GM18517 (cell line): ENCODE data around the gene GSN.

Source experiments
- ATAC-seq: cut with Tn5 transposase; IDR thresholded peaks from one replicate; pipeline ENCODE4 v1.9.1; 2021; ENCODE audit warnings: mild to moderate bottlenecking, moderate library complexity; ENCODE audit not compliant: unreplicated experiment

The GSN gene

GRCh38 chr9:121348221-121348620 lies 80.3 kb downstream of the GSN start:
- ATAC-seq, result no peak

- no peak for ATAC-seq
Measured at GRCh38 chr9:121349009-121349408, 81.0 kb downstream of the GSN start.

DNA sequence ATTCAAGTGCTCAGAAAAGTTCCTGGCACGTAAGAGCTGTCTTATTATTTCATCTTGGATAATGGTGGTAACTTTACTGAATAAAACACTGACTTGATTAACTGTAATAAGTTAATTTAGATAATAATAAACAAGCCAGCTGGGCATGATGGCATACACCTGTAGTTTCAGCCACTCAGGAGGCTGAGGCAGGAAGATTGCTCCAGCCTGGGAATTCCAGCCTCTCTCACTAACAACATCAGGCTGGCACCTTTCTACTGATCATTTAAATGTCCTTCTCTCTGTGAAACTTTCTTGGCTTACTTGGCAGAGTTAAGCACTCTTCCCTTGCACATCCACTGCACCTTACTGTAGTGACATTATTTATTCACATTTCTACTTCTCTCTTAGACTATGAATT lies 82.1 kb downstream of the GSN start:
- no peak for ATAC-seq

GRCh38 chr9:121350993-121351561 lies 83.1 kb downstream of the GSN start:
- no peak for ATAC-seq

DNA sequence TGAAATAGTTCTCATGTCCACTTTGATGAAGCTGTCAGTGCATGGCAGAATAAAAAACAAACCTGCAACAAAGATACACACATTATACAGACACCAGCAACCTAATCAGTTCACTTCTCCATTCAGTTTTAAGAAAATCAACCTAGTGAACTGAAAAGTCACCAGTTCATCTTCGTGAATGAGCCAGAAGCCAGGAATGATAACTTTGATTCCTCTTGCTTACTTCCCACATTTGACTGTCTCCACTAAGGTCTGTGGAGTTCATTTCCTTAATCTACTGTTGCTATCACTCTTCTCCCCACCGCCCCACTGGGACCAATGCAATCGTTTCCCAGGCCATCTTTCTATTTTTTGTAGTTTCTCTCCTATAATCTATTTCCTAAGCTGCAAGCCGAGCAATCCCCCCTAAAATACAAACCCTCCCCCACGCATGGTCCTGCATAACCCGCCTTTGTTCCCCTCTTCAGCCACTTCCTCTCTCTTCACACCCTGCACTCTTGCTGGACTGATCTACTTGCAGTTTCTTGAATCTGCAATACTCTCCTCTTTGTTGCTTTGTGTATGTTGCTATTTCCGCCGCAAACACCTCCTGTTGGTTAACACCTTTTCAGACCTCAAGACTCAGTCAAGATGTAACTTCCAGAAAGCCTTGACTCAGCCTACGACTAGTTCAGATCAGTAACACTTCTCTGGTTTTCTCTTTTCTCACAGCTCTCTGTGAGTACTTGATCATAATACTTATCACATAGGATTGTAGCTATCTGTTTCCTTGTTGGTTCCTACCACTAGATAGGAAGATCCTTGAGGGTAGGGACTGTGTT lies 85.5 kb downstream of the GSN start:
- ATAC-seq, result peak; percentile 98

DNA sequence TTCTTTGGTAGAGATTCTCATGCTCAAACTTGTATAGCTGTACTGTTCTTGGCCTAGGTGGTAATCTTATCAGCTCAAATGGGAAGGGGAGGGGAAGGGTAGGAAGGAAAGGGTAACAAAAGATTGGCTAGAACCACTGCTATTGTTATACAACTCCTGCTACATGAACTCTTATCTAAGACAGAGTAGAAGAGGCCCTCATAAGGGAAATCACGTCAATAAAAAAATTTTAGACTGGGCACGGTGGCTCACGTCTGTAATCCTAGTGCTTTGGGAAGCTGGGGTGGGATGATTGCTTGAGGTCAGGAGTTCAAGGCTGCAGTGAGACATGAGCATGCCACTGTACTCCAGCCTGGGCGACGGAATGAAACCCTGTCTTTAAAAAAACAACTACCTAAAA lies 86.2 kb downstream of the GSN start:
- ATAC-seq, result no peak

GRCh38 chr9:121354762-121355161 lies 86.8 kb downstream of the GSN start:
- ATAC-seq, result no peak

DNA sequence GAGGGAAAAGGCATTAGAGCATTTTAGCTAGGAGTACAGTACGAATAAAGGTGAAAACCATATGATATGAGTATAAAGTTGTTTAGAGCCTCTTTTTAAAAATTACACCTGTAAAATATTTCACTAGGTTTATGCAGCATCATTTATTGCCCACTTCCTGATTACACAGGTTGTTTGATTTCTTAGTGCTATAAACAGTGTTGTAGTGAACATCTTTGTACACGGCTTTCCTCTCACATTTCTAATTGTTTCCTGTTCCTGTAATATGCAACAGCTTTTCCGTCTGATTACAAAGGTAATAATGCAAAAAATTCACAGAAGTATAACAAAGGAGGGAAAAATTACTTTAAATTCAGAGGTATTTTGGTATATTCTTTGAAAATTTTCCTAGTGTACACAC lies 89.0 kb downstream of the GSN start:
- ATAC-seq, result no peak

GRCh38 chr9:121358751-121359150 lies 90.8 kb downstream of the GSN start:
- no peak for ATAC-seq

DNA sequence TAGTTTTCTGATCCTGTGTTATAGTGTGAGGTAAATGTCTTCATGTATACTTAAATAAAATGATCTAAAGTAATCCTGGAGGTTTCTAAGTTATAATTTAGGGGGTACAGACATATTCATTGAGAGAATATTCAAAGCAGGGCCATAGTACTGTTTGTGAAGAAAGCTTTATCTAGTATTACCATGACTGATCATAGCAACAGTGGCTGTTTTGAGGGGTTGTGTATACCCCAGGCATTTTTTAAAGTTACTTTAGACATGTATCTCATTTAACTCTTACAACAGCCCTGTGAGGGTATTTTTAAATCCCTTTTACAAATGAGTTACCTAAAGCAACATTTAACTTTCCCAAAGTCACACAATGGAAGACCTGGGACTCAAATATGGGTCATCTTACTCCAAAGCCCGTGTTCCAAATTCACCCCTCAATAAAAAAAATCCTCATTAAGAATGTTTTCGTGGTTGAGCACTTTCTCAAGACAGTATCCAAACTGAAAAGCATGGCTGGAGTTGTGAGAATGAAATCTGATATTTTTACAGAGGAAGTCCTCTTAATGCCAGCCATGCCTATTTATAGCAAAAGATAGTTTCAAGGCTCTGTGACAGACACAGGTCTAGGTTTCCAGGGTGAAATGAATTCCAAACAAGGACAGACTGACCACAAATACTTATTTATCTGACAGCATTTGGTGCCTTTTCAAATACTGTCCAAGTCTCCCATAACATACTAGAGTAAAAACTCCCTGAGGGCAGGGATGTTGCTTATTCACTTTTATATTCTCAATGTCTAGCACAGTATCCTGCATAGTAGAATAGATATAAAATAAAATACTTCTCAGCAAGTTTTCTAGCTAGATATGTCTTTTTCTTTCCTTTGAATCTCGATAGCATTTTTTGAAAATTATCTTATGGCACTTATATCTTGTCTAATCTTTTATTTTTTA lies 91.7 kb downstream of the GSN start:
- ATAC-seq, result no peak

- ATAC-seq, result no peak
Measured at GRCh38 chr9:121360601-121361374, 92.8 kb downstream of the GSN start.

GRCh38 chr9:121362813-121363621 lies 95.1 kb downstream of the GSN start:
- no peak for ATAC-seq

DNA sequence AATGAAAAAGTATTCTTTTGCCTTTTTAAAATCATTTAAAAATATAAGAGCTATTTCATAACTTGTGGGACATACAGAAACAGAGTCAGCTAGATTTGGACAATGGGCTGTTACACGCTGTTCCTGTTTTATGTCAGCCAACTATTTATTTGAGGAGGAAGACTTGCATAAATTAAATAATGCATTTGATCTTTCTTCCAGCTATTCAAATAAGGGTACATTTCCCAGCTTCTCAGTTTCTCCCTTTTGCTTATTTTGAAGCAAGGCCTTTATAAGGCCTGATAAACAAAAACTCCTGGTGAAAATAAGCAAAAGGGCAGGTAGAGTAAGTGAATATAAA lies 95.6 kb downstream of the GSN start:
- ATAC-seq, result no peak

DNA sequence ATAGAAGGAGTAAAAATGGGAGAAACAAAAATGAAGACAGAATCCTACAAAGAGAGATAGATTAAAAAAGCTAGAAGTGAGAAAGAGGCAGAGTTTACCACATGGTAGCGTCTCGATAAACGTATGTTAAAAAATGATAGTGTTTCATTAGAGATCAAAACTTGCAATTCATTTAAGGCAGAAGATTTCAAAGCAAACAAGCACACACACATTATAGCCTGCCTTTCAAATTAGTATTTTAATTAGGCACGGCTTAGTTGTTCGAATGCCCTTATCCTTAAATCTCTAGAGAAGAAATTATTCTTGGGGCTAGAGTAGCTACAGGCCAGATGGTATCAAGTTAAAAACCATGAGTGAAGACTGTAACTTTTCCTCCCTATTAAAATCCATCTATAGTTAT lies 96.1 kb downstream of the GSN start:
- no peak for ATAC-seq

DNA sequence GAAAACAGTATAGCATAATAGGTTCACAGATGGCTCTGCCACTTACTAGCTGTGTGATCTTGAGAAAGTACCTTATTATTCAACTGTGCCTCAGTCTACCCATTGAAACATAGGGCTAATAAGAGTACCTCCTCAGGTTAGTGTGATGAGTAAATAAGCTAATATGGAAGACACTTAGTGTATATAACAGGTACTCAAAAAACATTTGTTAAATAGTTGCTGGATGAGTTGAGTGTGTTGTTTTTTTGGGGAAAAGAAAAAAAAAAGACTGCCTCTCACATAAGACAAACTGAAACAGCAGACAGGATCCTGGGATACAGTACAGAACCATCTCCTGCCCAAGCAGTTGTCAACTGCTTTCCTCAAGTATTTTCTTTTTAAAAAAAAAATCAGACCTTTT lies 96.9 kb downstream of the GSN start:
- no peak for ATAC-seq

DNA sequence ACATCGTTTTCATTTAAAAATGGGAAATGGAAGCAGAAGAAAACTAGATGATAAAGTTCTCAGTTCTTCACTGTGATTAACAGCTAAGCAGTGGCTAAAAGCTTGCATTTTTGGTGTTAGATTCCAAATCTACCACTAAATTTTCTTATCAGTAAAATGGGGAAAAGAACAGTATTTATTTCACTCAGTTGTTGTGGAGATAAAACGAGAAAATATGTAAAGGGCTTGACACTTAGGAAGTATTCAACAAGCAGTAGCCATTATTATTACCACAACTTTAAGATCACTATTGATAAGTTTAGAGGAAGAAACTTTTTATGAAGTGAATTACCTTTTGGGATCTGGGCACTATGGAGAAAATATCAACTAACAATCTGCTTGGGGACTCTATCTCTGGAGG lies 97.6 kb downstream of the GSN start:
- no peak for ATAC-seq

GRCh38 chr9:121366611-121367192 lies 98.7 kb downstream of the GSN start:
- ATAC-seq, result no peak

DNA sequence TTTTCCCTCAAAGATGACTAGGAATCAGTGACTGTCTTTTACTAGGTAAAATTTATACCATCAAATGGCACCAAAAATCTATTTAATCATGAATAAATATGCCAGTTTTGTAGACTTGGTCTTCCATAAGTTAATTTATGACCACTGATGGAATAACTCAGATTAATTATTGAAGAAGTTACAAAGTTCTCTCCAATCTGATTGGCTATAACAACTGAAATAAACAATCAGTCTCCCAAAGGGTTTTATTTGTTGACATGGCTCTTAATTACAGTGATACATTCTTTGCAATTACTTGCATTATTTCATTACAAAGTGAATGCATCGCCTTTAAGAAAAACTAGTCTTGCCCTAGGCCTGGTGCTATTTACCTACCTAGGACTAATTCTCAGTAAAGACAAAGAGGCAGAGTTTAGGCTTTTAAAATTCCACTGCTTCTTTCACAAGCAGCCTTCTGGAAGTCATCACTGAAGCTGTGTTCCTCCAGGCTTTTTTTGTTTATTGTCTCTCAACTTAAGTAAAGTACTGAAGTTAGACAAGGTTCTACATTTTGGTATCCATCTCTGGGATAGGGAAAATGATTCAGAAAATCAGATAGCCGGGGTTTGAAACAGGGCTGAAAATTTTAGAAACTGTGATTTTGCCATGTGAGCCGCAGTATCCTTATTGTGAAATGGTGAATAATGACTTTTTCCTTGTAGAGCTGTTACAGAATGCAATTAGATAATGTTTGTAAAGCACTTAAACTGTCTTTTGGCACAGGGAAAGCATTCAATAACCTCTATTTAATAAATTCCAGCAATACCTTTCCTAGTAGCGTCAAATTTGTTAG lies 99.6 kb downstream of the GSN start:
- no peak for ATAC-seq

GRCh38 chr9:121368138-121368522 lies 100.2 kb downstream of the GSN start:
- ATAC-seq, result no peak
